WTC11 (cell line): Measurements from ENCODE around the gene COA1. TPM values are rescaled to one million over a fixed set of nuclear protein-coding genes. Genes with fewer than 3 reads are reported as not detected.

Experiments used
- ATAC-seq: fragments of 200-7000 bp; cut with Tn5 transposase; 2 replicates; pipeline ENCODE4 v1.10.0; 2021; ENCODE audit warnings: mild to moderate bottlenecking, moderate library complexity
- CTCF ChIA-PET: fragments of 300-600 bp; sonication (Branson Sonifier 250); formaldehyde crosslinking; loops from one replicate; lab custom pipeline; 2021; ENCODE audit warnings: antibody characterized with exemption; lab: Charles Lee
- POLR2A ChIA-PET: fragments of 350-600 bp; sonication (Branson Sonifier 250); formaldehyde crosslinking; loops from one replicate; lab custom pipeline; 2021; ENCODE audit warnings: antibody characterized with exemption; lab: Charles Lee
- DNase-seq: peaks from one replicate; pipeline ENCODE4 v3.0.0; 2021; ENCODE audit warnings: low spot score
- H3K27ac Mint-ChIP-seq: 2 replicates; pipeline ENCODE4 v1.8.0; 2021; ENCODE audit warnings: mixed read lengths
- H3K27me3 Mint-ChIP-seq: 2 replicates; pipeline ENCODE4 v1.8.0; 2021; ENCODE audit warnings: low read depth, mild to moderate bottlenecking, moderate library complexity, mixed read lengths
- H3K36me3 Mint-ChIP-seq: 2 replicates; pipeline ENCODE4 v1.8.0; 2021; ENCODE audit warnings: mixed read lengths
- H3K4me1 Mint-ChIP-seq: 2 replicates; pipeline ENCODE4 v1.8.0; 2022; ENCODE audit warnings: mixed read lengths
- H3K4me3 Mint-ChIP-seq: 2 replicates; pipeline ENCODE4 v1.8.0; 2021; ENCODE audit warnings: mild to moderate bottlenecking, moderate library complexity, mixed read lengths
- H3K9me3 Mint-ChIP-seq: 2 replicates; pipeline ENCODE4 v1.8.0; 2021; ENCODE audit warnings: mixed read lengths
- FOXP1 ChIP-seq: sonication (generic); formaldehyde crosslinking; IDR thresholded peaks from 2 replicates; pipeline ENCODE4 v1.8.0; 2022; ENCODE audit warnings: missing genetic modification reagents, mild to moderate bottlenecking, moderate library complexity, borderline replicate concordance
- IRF2 ChIP-seq: sonication (generic); formaldehyde crosslinking; IDR thresholded peaks from 2 replicates; pipeline ENCODE4 v1.8.0; 2022; ENCODE audit warnings: low read depth, missing genetic modification reagents, borderline replicate concordance
- MYBL2 ChIP-seq: sonication (generic); formaldehyde crosslinking; IDR thresholded peaks from 2 replicates; pipeline ENCODE4 v1.8.1; 2023; ENCODE audit warnings: mild to moderate bottlenecking, moderate library complexity, missing genetic modification reagents
- NFATC4 ChIP-seq: fragments of 250-450 bp; sonication (Bioruptor Pico); IDR thresholded peaks from 2 replicates; pipeline ENCODE4 v1.9.0; 2021; ENCODE audit warnings: mild to moderate bottlenecking
- NR1H2 ChIP-seq: sonication (generic); formaldehyde crosslinking; IDR thresholded peaks from 2 replicates; pipeline ENCODE4 v1.9.0; 2021; ENCODE audit warnings: mild to moderate bottlenecking, moderate library complexity, missing genetic modification reagents
- PRRX2 ChIP-seq: fragments of 250-450 bp; sonication (Bioruptor Pico); IDR thresholded peaks from 2 replicates; pipeline ENCODE4 v1.8.0; 2021; ENCODE audit warnings: mild to moderate bottlenecking
- RORB ChIP-seq: fragments of 250-450 bp; sonication (Bioruptor Pico); IDR thresholded peaks from 2 replicates; pipeline ENCODE4 v1.9.0; 2021; ENCODE audit warnings: mild to moderate bottlenecking
- TCF7 ChIP-seq: sonication (generic); formaldehyde crosslinking; IDR thresholded peaks from 2 replicates; pipeline ENCODE4 v1.8.0; 2022; ENCODE audit warnings: mild to moderate bottlenecking, low read depth, missing genetic modification reagents, moderate library complexity
- TEAD1 ChIP-seq: sonication (generic); formaldehyde crosslinking; IDR thresholded peaks from 2 replicates; pipeline ENCODE4 v1.8.0; 2022; ENCODE audit warnings: mild to moderate bottlenecking, missing genetic modification reagents
- total RNA-seq: library from RNA; stranded (reverse); gene quantifications from 3 replicates; pipeline ENCODE4 v1.2.3, GENCODE V29; 2021
- TF ChIP-seq, protein P1 (sequence below): sonication (generic); formaldehyde crosslinking; IDR thresholded peaks from 2 replicates; pipeline ENCODE4 v1.8.0; 2022; ENCODE audit warnings: mild to moderate bottlenecking, missing genetic modification reagents
- TF ChIP-seq, protein P2 (sequence below): sonication (generic); formaldehyde crosslinking; IDR thresholded peaks from 2 replicates; pipeline ENCODE4 v1.8.0; 2023; ENCODE audit warnings: missing genetic modification reagents, mild to moderate bottlenecking, borderline replicate concordance
- TF ChIP-seq, protein P3 (sequence below): sonication (generic); formaldehyde crosslinking; IDR thresholded peaks from 2 replicates; pipeline ENCODE4 v1.8.1; 2022; ENCODE audit warnings: mild to moderate bottlenecking, moderate library complexity, missing genetic modification reagents
- TF ChIP-seq, protein P4 (sequence below): sonication (generic); formaldehyde crosslinking; IDR thresholded peaks from 2 replicates; pipeline ENCODE4 v1.8.0; 2023; ENCODE audit warnings: missing genetic modification reagents
- TF ChIP-seq, protein P5 (sequence below): sonication (generic); formaldehyde crosslinking; conservative IDR thresholded peaks from 2 replicates; pipeline ENCODE4 v1.8.1; 2022; ENCODE audit warnings: mild to moderate bottlenecking, missing genetic modification reagents
- TF ChIP-seq, protein P6 (sequence below): sonication (generic); formaldehyde crosslinking; IDR thresholded peaks from 2 replicates; pipeline ENCODE4 v1.8.1; 2023; ENCODE audit warnings: mild to moderate bottlenecking, missing genetic modification reagents, moderate library complexity
- TF ChIP-seq, protein P7 (sequence below): fragments of 250-450 bp; sonication (Bioruptor Pico); conservative IDR thresholded peaks from 2 replicates; pipeline ENCODE4 v1.9.0; 2021; ENCODE audit warnings: mild to moderate bottlenecking
- TF ChIP-seq, protein P8 (sequence below): sonication (generic); formaldehyde crosslinking; IDR thresholded peaks from 2 replicates; pipeline ENCODE4 v1.8.1; 2022; ENCODE audit warnings: mild to moderate bottlenecking, missing genetic modification reagents, moderate library complexity, borderline replicate concordance
- TF ChIP-seq, protein P9 (sequence below): sonication (generic); formaldehyde crosslinking; IDR thresholded peaks from 2 replicates; pipeline ENCODE4 v1.8.1; 2023; ENCODE audit warnings: mild to moderate bottlenecking, missing genetic modification reagents

The COA1 gene
- total RNA-seq, 1 experiment from 2014 or later, result 132 TPM

DNA sequence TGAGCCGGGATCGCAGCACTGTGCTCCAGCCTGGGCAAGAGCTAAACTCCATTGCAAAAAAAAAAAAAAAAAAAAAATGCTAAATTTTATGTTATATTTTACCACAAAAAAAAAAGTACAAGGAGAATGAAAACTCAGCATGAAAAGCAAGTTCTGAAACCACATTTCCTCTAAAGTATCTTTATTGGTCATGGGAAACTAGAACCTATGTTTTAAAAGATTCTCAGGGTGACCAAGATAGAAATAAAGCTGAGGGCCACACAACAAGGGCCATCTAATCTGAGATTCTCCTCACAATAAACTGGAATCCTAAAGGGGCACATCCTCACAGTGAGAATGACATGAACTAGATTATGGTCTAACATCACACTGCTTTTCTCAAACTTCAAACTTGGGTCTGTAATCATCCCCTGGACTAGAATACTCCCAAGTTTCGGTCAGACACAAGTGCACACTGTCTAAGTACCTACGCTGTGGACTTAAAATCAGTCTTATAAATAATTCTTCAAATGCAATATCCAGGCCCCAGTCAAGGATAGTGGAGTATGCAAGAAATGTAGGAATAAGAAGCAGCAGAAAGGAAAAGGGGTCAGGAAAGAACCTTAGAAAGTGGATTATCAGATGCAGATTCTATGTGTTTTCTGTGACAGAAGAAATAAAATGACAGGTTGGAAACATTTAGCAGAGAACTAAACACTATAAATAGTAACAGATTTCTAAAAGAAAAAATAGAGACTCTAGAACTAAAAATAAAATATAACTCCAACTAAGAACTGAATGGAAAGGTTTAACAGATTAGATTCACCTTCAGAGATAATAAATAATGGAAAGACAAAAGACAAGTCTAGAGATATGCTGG lies 49.9 kb downstream of the COA1 start:
- ChIA-PET POLR2A (interaction anchor here (0.6 to 0.7 kb wide), 3 partner anchors 77 to 314 kb away, joined by 3 to 7 read pairs (median 6); no protein-coding TSS in a partner anchor), CTCF (interaction anchor here (1.2 kb wide), 2 partner anchors 22 to 97 kb away, joined by 3 to 7 read pairs; partner anchors contain the start of gene STK17A)
- Mint-ChIP-seq H3K36me3 (peaks cover 16% of the 10 kb centered on the region), H3K4me3 (no peak overlapping the region), H3K27ac (peak overlapping the region; percentile 36; the same call in 1 of the 2 replicates), H3K27me3 (no peaks in the 10 kb centered on the region), H3K4me1 (no peaks in the 10 kb centered on the region)
- no peak for DNase-seq
- TF ChIP-seq TEAD1, result no peak
- TF ChIP-seq, protein P1, sequence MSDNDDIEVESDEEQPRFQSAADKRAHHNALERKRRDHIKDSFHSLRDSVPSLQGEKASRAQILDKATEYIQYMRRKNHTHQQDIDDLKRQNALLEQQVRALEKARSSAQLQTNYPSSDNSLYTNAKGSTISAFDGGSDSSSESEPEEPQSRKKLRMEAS, result no peak
- TF ChIP-seq, protein P2, sequence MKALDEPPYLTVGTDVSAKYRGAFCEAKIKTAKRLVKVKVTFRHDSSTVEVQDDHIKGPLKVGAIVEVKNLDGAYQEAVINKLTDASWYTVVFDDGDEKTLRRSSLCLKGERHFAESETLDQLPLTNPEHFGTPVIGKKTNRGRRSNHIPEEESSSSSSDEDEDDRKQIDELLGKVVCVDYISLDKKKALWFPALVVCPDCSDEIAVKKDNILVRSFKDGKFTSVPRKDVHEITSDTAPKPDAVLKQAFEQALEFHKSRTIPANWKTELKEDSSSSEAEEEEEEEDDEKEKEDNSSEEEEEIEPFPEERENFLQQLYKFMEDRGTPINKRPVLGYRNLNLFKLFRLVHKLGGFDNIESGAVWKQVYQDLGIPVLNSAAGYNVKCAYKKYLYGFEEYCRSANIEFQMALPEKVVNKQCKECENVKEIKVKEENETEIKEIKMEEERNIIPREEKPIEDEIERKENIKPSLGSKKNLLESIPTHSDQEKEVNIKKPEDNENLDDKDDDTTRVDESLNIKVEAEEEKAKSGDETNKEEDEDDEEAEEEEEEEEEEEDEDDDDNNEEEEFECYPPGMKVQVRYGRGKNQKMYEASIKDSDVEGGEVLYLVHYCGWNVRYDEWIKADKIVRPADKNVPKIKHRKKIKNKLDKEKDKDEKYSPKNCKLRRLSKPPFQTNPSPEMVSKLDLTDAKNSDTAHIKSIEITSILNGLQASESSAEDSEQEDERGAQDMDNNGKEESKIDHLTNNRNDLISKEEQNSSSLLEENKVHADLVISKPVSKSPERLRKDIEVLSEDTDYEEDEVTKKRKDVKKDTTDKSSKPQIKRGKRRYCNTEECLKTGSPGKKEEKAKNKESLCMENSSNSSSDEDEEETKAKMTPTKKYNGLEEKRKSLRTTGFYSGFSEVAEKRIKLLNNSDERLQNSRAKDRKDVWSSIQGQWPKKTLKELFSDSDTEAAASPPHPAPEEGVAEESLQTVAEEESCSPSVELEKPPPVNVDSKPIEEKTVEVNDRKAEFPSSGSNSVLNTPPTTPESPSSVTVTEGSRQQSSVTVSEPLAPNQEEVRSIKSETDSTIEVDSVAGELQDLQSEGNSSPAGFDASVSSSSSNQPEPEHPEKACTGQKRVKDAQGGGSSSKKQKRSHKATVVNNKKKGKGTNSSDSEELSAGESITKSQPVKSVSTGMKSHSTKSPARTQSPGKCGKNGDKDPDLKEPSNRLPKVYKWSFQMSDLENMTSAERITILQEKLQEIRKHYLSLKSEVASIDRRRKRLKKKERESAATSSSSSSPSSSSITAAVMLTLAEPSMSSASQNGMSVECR (CRISPR knock-in tag), result no peak
- TF ChIP-seq, protein P3, sequence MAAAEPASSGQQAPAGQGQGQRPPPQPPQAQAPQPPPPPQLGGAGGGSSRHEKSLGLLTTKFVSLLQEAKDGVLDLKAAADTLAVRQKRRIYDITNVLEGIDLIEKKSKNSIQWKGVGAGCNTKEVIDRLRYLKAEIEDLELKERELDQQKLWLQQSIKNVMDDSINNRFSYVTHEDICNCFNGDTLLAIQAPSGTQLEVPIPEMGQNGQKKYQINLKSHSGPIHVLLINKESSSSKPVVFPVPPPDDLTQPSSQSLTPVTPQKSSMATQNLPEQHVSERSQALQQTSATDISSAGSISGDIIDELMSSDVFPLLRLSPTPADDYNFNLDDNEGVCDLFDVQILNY, result no peak
- no peak for TF ChIP-seq FOXP1 (CRISPR knock-in tag)
- TF ChIP-seq IRF2 (CRISPR knock-in tag), result no peak
- TF ChIP-seq, protein P4, sequence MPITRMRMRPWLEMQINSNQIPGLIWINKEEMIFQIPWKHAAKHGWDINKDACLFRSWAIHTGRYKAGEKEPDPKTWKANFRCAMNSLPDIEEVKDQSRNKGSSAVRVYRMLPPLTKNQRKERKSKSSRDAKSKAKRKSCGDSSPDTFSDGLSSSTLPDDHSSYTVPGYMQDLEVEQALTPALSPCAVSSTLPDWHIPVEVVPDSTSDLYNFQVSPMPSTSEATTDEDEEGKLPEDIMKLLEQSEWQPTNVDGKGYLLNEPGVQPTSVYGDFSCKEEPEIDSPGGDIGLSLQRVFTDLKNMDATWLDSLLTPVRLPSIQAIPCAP (CRISPR knock-in tag), result no peak
- TF ChIP-seq, protein P5, sequence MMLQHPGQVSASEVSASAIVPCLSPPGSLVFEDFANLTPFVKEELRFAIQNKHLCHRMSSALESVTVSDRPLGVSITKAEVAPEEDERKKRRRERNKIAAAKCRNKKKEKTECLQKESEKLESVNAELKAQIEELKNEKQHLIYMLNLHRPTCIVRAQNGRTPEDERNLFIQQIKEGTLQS (CRISPR knock-in tag), result no peak
- TF ChIP-seq PRRX2 (CRISPR knock-in tag), result no peak
- TF ChIP-seq TCF7 (CRISPR knock-in tag), result no peak
- no peak for TF ChIP-seq NFATC4 (CRISPR knock-in tag)
- TF ChIP-seq, protein P6, sequence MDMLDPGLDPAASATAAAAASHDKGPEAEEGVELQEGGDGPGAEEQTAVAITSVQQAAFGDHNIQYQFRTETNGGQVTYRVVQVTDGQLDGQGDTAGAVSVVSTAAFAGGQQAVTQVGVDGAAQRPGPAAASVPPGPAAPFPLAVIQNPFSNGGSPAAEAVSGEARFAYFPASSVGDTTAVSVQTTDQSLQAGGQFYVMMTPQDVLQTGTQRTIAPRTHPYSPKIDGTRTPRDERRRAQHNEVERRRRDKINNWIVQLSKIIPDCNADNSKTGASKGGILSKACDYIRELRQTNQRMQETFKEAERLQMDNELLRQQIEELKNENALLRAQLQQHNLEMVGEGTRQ, result no peak
- TF ChIP-seq MYBL2 (CRISPR knock-in tag), result no peak
- TF ChIP-seq, protein P7, sequence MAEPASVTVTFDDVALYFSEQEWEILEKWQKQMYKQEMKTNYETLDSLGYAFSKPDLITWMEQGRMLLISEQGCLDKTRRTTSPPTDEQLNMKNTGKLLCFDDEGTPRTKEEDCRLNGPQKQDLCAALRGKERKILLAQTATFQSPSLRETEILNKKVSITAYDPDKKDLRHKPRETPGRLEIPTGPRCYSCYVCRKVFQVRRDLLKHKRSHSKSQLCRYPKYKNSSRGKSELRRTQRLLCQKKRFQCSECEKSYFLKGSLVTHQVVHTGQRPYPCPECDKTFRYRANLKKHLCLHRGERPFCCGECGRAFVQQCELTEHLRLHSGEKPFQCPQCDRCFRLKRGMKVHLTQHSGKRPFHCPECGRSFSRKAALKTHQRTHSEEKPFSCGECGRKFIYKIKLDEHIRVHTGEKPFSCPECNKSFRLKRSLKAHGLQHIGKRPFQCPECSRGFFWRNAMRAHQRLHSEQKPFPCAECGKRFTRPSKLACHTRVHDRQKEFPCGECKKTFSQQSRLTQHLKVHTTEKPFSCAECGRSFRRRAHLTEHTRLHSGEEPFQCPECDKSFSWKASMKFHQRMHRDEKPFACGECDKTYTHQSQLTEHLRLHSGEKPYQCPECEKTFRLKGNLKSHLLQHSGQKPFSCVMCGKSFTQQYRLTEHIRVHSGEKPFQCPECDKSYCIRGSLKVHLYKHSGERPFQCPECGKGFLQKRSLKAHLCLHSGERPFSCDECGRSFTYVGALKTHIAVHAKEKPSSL (CRISPR knock-in tag), result no peak
- TF ChIP-seq, protein P8, sequence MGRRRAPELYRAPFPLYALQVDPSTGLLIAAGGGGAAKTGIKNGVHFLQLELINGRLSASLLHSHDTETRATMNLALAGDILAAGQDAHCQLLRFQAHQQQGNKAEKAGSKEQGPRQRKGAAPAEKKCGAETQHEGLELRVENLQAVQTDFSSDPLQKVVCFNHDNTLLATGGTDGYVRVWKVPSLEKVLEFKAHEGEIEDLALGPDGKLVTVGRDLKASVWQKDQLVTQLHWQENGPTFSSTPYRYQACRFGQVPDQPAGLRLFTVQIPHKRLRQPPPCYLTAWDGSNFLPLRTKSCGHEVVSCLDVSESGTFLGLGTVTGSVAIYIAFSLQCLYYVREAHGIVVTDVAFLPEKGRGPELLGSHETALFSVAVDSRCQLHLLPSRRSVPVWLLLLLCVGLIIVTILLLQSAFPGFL (CRISPR knock-in tag), result no peak
- TF ChIP-seq, protein P9, sequence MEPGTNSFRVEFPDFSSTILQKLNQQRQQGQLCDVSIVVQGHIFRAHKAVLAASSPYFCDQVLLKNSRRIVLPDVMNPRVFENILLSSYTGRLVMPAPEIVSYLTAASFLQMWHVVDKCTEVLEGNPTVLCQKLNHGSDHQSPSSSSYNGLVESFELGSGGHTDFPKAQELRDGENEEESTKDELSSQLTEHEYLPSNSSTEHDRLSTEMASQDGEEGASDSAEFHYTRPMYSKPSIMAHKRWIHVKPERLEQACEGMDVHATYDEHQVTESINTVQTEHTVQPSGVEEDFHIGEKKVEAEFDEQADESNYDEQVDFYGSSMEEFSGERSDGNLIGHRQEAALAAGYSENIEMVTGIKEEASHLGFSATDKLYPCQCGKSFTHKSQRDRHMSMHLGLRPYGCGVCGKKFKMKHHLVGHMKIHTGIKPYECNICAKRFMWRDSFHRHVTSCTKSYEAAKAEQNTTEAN (CRISPR knock-in tag), result no peak
- TF ChIP-seq RORB (CRISPR knock-in tag), result no peak
- no peak for TF ChIP-seq NR1H2 (CRISPR knock-in tag)
- TF ChIP-seq, all 79 proteins: peak for 0
- peaks cover 23% of the 10 kb centered on the region for H3K9me3 Mint-ChIP-seq
- ATAC-seq, result no peak
